NCI-H1436 treated with DMSO at 0.1 percent for 48 hours (cell line): Measurements from ENCODE around the gene CKB.
A peak's percentile ranks its signal among the peaks of the same experiment; 100 is the strongest.
"Not testable (repeated sequence)": the region's sequence is repeated elsewhere in the genome, so short reads cannot be mapped to it uniquely, and the experiment has no call there.

Experiments
- DNase-seq: peaks from one replicate; lab custom pipeline; 2025; lab: John Stamatoyannopoulos, UW

The CKB gene

DNA sequence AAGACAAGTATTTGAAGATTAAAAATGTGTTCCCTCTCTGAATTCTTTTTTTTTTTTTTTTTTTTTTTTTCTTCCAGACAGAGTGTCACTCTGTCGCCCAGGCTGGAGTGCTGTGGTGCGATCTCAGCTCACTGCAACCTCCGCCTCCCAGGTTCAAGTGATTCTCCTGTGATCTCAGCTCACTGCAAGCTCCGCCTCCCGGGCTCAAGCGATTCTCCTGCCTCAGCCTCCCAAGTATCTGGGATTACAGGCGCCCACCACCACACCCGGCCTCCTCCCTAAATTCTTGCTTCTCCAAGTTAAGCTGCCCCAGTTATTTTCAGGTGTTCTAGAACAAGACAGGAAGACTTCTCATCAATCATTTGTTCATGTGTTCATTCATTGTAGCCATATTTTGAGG is 10.4 kb downstream of the CKB start:
- DNase-seq = not testable (repeated sequence)

DNA sequence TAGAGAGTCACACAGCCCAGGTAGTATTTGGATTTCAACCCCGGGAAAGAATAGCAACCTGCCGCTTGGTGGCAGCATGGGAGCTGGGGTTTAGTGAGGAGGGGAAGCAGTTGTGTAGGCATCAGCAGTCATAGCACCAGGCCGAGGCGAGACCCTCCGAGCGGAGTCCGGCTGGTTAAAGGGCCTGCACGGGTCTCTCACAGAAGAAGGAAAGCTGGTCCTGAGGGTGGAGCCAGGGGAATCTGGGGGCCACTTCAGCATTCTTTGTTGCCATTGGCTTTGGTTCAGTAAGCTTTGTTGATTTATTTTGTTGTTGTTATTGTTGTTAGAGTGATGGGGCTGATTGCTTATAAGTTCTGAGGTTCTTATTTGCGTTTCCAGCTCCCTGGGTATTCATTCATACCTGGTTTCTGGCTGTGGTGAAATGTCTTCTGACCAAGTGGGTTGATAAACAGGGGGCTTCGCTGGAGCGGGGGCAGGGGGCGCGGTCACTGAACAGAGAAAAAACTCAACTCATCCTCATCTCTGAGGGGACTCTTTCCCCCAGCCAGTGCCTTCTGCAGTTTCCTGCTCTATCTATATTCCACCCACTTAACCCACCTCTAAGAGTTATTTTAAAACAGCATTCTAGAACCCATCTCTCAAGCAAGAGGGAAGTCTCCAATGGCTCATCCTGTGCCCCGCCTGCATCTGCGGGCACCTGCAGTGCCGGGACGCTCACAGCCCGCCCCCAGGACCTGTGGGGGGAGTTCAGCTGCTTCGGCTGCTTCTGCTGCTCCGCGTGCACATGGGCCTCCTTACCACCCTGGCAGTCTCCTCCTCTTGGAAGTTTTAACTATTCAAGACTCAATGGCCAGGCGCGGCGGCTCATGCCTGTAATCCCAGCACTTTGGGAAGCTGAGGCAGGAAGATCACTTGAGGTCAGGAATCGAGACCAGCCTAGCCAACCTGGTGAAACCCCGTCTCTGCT is 11.6 kb downstream of the CKB start:
- DNase-seq = no peak

DNA sequence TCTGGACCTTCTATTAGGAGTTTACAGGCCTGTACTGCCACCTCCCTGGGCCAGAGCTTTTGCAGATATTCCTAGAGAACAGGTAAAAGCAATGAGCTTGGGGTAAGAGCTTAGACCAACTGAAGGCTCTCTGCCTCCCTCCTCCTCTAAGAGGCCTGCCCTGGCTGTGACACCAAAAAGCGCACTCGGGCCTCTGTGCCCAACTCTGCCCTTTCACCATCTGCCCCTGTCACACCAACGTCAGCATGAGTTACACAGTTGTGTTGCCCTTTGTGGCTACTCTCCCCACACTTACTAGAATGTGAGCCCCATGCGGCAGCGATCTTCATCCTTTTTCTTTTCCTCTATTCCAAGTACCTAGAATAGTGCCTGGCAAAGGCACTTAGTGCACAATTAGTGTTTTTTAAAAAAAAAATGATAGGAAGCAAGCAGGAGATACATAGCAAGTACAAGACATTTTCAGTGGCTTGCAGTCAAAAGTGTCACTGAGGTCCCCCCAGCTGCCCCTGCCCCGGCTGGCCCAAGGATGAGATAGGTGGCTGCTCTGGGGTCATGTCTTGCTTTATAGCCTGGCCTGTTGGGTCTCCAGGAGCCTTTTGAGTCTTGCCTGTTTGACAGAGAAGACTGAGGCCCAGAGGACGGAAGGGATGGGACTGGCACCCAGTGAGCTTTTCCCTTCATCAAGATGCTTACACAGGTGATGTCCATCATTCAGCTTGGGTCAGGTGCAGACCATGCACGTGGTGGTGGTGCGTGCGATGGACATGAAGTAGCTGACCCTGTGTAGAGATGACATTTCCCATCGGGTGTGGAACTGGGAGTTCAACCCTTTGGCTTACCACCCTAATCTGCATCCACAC is 12.5 kb downstream of the CKB start:
- DNase-seq = no peak

DNA sequence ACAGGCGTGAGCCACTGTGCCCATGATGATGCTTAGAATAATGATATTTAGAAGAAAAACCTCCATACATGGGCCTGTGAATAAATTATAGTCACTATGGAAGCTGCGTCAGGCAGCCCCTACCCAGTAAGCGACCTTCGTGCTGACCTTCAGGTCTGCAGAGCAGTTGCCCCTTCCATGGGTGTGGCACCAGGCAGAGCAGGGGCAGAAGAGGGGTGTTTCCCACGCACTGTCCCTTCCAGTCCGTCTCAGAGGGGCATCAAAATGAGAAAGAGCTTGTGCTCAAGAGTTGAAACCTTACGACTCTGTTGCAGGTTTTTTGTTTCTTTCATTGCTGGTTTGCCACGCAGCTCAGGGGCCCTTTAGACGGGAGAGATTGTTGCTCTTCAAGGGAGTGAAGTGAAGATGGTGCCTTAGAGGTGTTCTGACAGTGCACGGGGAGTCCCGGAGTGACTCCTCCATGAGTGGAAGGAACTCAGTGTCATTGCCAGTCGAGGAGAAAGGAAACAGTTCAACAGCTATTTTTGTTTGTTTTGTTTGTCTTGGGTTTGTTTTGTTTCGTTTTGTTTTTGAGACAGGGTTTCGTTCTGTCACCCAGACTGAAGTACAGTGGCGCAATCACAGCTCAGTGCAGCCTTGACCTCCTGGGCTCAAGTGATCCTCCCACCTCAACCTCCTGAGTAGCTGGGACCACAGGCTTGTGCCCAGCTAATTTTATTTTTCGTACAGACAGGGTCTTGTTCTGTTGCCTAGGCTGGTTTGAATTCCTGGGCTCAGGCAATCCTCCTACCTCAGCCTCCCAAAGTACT is 13.9 kb downstream of the CKB start:
- no peak for DNase-seq

DNA sequence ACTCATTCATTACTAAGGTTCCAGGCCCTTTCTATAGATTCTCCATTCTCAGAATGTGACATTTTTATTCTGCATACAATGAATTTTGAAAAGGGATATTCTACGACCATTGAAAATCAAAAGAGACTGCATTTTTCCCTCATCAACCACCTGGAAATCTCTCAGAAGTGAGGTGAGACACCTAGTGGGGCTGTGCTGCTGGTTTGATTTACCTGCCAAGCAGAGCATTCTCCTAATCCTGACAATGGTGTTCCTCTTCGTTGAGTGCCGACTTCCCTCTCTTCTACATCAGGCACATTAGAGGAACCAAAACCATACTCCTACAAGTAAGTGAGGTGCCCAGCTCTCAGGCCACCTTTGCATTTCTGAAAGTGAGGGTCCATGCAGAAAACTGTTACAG is 14.9 kb downstream of the CKB start:
- no peak for DNase-seq

DNA sequence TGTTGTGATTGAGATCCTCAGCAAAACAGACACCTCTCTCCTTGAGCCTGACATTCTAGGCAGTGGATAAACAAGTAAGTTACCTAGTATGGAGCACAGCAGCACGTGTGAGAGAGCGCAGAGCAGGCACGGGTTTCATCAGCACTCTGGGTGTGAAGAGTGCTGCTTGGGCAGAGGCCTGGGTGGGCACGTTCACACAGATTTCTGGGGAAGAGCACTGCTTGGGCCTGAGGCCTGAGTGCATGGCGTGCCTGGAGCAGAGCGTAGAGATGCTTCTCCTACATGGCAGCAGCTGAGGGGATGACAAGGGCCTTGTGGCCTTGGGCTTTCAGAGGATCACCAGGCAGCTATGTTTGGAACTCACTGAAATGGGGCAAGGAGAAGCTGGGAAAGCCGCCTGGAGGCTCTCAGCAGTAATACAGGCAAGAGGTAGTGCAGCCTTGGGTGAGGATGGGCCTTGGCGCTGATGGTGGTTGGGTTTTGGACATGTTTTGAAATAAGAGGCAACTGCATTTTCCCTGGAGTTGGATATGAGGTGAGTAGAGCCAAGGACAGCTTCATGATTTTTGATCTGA is 17.6 kb downstream of the CKB start:
- DNase-seq = no peak

DNA sequence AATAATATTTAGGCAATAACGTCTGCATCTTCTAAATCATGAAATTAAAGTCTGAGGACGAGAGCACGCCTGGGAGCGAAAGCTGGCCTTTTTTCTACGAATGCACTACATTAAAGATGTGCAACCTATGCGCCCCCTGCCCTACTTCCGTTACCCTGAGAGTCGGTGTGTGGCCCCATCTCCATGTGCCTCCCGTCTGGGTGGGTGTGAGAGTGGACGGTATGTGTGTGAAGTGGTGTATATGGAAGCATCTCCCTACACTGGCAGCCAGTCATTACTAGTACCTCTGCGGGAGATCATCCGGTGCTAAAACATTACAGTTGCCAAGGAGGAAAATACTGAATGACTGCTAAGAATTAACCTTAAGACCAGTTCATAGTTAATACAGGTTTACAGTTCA is 19.3 kb downstream of the CKB start:
- DNase-seq = no peak

DNA sequence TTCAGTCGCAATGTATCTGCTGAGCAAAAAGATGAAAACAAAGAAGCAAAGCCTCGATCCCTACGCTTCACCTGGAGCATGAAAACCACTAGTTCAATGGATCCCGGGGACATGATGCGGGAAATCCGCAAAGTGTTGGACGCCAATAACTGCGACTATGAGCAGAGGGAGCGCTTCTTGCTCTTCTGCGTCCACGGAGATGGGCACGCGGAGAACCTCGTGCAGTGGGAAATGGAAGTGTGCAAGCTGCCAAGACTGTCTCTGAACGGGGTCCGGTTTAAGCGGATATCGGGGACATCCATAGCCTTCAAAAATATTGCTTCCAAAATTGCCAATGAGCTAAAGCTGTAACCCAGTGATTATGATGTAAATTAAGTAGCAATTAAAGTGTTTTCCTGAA is 19.8 kb downstream of the CKB start:
- DNase-seq = no peak

DNA sequence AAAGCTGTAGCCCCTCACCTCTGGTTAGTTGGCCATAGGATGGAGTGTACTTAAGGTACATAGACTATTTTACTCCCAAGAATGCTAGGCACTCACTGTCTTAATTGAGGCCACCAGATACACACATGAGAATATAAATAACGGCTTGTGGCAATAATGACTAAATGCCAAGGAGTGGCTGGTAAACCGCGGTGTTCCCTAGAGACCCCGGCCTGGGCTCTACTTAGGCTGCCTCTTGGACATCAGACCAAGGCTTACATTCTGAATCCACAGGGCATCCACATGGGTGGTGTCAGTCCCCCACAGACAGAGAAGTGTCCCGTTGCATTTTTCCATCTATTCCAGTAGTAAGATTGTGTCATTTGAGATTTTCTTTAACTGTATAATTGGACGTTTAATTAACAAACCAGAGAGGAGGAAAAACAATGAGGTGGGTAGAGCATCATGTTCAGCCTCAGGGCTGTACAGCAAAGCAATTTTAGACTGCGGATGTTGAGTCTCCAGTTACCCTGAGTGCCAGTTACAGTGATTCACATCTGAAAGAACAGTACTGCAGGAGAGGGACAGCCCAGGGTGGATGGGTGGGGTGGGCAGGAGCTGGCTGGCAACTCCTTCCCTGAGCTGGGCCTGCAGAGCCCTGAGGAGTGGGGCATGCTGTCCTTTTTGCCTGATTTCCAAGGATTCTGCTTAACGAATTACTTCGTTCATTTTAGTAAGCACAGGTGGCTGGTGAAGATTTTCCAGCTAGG is 20.5 kb downstream of the CKB start:
- DNase-seq = peak; percentile 27

DNA sequence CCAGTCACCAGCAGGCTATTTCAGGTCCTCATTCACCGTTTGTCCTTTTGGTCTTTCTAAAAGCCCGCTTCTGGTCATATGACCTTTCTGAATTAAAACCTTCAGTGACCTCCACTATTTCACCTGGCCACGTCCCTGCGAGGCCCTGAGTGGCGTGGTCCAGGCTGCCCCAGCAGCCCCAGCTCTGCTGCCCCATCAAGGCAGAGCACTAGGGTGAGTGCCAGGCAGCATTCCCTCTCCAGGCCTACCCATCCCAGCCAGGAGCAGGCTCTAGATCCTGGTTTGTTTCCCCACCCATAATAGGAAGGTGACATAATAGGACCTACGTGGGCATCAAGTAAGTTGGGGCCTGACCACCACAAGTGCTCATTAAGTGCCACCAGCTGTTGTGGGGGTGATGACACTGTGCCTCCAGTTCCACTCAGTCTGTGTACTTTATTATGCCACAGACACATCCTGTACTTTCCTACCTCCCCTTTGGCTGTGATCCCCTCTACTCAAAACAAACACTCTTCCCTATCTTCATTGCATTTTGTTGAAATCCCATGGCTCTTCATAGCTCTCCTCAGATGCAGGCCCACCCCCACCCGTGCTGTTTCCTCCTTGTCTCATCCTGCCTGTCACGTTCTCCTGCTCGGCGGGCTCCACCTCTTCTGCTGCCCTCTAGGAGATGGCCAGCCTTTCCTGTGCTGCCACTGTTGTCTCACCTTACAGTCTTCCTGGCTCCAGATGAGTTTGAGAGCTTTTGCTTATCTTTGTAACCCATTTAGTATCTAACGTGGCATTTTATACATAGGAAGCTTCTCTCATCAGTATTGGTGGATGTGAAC is 21.4 kb downstream of the CKB start:
- no peak for DNase-seq

DNA sequence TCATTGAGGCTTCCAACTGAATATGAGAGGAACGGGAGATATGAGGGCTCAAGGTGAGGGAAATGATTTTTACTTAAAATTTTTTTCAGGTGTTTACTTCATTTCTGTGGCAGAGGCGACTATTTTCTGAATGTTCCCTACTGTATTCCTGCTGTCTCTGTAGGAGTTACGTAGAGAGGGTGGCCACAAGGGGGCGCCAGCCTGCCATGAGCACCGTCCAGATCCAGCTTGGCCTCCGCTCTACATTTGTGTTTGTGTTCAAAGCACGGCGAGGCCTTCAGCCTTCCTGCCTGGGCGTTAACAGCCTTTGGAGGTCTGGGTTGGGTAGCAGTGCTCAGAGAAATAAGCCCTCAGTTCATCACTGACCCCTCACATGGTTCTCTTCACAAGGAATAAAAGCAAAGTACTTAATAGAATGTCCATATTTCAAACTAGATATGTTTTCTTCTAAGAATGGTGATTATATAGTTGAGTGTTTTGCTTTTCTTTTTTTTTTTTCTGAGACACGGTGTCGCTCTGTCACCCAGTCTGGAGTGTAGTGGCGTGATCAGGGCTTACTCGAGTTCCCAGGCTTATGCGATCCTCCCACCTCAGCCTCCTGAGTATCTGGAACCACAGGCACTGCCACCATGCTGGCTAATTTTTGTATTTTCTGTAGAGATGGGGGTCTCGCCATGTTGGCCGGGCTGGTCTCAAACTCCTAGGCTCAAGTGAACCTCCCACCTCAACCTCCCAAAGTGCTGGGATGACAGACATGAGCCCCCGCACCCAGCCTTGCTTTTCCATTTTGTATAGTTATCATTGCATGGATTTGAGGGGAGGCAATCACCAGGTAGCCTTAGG is 22.3 kb downstream of the CKB start:
- DNase-seq = no peak

DNA sequence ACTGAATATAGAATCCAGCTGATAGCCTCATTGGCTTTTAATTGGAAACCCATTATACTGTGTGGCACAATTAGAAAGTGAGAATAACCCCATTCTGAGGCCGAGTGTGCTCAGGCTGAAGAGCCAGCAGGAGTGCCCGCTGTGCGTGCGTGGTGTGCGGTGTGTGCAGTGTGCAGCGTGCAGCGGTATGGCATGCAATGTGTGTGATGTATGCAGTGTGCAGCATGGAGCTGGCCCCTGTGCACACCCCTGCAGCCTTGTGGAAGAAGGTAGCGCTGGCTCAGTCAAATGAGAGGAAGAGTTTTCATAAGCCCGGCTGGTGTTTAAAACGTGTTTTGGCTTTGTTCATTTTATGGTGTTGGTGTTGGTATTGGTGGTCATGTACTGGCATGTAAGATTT is 22.9 kb downstream of the CKB start:
- DNase-seq = no peak

DNA sequence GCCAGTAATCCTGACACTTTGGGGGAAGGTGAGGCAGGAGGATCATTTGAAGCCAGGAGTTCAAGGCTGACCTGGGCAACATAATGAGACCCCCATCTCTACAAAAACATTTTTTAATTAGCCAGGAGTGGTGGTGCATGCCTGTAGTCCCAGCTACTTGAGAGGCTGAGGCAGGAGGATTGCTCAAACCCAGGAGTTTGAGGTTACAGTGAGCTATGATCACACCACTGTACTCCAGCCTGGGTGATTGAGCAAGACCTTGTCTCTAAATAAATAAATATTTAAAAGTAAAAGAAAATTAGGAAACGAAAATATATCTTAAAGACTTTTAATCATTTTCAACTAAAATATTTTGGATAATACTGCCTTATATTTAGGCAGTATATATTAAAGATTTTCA is 25.9 kb downstream of the CKB start:
- DNase-seq = no peak

DNA sequence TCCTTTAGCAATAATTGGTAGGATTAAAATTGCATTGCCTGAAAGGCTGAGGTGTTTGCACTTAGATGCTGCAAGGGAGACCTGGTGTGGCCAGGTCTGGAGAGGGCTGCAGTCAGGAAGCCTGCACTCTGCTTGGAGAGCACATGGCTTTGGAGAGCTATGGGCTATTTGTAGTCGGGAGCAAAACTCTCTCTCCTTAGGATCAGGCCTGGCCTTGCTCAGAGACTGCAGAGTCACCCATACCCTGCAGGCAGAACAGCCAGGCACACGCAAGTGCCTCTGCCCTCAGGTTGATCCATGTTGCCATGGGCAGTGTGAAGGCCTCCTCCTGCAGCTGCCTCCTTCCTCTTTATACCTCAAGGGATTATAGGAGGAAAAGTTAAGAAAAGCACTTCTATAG is 26.8 kb downstream of the CKB start:
- DNase-seq = no peak

DNA sequence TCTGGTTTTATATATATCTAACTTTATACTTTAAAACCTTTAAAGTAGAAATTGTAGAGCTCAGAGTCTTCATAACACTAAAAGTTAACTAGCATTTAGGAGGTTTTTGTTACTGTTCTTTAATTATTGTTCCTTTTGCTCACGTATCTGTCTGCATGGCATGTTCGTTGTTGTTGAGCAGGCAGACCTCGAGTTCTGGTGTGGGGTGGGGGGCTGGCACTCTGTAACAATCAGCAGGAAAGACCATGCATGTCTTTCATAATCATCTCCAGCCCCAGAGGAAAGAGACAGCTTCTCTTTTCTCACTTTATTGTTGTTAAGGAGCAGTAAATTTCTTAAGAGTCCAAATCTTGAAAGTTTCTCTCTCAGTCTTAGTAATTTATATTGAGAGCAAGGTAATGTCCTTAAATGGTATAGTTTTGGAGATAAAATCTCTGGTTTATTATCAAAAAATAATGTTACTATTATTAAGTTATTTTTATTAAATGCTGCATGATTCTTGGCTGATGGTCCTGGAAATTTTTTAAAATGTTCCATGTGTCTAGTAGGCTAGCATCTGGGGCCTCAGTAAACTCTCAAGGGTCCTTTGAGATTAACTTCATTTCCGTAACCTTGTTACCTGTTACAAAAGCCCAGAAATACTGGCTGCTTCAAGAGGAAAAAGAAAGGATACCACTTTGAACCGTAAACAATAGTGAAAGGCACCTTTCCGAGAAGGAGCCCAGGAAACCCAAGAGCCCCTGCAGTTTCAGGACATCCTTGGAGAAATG is 30.3 kb downstream of the CKB start:
- DNase-seq = no peak

DNA sequence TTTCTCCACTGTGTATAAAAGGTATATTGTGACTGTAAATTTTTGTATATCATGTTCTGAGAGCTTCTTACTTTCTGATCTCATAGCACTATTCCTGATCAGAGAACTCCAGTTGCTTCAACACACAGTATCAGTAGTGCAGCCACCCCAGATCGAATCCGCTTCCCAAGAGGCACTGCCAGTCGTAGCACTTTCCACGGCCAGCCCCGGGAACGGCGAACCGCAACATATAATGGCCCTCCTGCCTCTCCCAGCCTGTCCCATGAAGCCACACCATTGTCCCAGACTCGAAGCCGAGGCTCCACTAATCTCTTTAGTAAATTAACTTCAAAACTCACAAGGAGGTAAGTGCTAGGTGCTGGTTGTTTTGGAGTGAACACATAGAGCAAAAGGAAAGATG is 30.9 kb downstream of the CKB start:
- DNase-seq = no peak

DNA sequence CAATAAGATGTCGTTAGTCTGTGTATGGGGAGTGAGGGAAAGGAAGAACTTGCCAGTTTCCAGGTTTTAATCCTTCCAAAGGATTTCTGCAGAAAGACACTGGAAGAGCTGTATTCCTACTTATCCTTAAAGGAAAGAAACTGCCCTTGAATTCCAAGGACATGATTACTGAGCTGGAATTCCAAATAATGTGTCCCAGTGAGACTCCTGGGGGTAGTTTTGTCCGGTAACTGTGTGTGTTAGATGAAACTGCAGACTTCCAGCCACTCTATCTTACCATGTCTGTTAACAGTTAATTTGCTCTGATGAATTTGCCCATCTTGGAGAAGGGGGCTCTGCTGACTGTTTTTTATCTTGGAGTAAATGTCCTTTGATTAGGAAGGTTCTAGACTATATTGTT is 33.0 kb downstream of the CKB start:
- no peak for DNase-seq

DNA sequence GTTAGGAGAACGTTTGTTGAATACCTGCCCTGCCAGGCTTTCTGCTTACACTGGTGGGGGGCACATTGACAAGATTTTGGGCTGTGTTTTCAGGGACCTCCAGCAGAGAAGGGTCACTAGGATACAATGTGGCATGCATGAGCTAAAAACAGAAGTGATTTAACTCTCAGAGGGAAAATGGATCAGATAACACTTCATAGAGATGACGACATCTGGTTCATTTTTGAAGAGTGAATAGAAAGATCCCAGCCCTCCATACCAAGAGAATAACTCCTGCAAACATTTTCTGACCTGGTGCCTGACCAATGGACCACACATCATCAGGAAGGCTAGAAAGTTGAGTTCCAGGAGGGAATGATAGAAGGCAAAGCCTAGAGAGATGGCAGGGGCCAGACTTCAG is 33.7 kb downstream of the CKB start:
- DNase-seq = no peak

DNA sequence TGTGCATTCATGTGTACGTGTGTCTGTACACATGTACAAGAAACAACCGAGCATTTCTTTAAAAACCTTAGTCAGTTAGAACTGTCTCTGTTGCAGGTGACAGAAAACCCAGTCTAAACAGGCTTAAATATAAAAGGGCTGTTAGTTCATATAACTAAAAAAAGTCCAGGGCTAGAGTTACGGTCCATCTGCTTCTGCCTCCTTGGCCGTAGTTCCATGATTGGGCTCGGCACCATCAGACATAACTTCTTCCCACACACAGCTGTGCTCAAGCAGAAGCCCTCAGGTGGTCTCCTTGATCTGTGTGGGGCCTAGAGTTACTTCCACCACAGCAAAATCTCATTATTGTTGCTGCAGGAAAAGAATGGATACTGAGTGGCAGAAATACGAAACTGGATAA is 34.6 kb downstream of the CKB start:
- no peak for DNase-seq
